PC-3 (cell line): ENCODE data around the gene KCTD17.

Source experiments
- EZH2phosphoT487 ChIP-seq: fragments of 300-600 bp; sonication (generic); IDR thresholded peaks from 2 replicates; pipeline ENCODE4 v1.6.1; 2018; ENCODE audit warnings: mild to moderate bottlenecking, antibody characterized with exemption, low read length, borderline replicate concordance
- TF ChIP-seq, protein P1 (sequence below): fragments of 300-600 bp; sonication (generic); conservative IDR thresholded peaks from 2 replicates; pipeline ENCODE4 v1.5.1; 2017; ENCODE audit warnings: antibody characterized with exemption, low read depth, mild to moderate bottlenecking, low read length

GRCh38 chr22:37107816-37108621 is 56.5 kb downstream of the KCTD17 start:
- TF ChIP-seq, protein P1, sequence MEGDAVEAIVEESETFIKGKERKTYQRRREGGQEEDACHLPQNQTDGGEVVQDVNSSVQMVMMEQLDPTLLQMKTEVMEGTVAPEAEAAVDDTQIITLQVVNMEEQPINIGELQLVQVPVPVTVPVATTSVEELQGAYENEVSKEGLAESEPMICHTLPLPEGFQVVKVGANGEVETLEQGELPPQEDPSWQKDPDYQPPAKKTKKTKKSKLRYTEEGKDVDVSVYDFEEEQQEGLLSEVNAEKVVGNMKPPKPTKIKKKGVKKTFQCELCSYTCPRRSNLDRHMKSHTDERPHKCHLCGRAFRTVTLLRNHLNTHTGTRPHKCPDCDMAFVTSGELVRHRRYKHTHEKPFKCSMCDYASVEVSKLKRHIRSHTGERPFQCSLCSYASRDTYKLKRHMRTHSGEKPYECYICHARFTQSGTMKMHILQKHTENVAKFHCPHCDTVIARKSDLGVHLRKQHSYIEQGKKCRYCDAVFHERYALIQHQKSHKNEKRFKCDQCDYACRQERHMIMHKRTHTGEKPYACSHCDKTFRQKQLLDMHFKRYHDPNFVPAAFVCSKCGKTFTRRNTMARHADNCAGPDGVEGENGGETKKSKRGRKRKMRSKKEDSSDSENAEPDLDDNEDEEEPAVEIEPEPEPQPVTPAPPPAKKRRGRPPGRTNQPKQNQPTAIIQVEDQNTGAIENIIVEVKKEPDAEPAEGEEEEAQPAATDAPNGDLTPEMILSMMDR = no peak
- TF ChIP-seq EZH2phosphoT487 = no peak
